Colon (tissue), 2 donors: ENCODE data around the gene ARRDC2.
"Not testable (repeated sequence)": the region's sequence is repeated elsewhere in the genome, so short reads cannot be mapped to it uniquely, and the experiment has no call there.

Experiments
- FAIRE-seq: peaks from 2 replicates; lab custom pipeline; 2012; peaks lifted over from hg19 to GRCh38; lab: Jason Lieb, UNC
- donor health status: control.
- donor health status: control.

The ARRDC2 gene

DNA sequence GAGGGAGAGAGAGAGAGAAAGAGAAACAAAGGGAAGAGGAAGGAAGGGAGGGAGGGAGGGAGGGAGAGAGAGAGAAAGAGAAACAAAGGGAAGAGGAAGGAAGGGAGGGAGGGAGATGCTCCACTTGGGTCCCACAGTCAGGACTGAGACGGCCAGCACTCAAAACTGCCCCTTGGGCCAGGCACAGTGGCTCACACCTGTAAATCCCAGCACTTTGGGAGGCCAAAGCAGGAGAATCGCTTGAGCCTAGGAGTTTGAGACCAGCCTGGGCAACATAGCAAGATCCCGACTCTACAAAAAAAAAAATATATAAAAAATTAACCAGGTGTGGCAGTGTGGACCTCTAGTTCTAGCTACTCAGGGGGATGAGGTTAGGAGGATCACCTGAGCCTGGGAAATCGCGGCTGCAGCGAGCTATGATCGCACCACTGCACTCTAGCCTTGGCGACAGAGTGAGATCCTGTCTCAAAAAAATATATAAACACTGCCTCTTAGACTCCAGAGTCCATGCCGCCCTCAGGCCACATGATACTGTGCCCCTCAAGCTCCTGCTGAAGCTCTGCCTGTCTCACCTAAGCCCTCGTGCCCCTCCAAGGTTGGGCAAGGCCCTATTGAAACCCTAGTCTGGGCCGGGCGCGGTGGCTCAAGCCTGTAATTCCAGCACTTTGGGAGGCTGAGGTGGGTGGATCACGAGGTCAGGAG is 8.4 kb downstream of the ARRDC2 start:
- no peak for FAIRE-seq

- FAIRE-seq: no peak
Observed at GRCh38 chr19:18017275-18018083, 9.5 kb downstream of the ARRDC2 start.

- no peak for FAIRE-seq
Observed at GRCh38 chr19:18020212-18021085, 12.5 kb downstream of the ARRDC2 start.

GRCh38 chr19:18021121-18021755 is 13.3 kb downstream of the ARRDC2 start:
- FAIRE-seq: no peak

GRCh38 chr19:18023622-18024251 is 15.8 kb downstream of the ARRDC2 start:
- no peak for FAIRE-seq

GRCh38 chr19:18027151-18027550 is 19.2 kb downstream of the ARRDC2 start:
- no peak for FAIRE-seq

DNA sequence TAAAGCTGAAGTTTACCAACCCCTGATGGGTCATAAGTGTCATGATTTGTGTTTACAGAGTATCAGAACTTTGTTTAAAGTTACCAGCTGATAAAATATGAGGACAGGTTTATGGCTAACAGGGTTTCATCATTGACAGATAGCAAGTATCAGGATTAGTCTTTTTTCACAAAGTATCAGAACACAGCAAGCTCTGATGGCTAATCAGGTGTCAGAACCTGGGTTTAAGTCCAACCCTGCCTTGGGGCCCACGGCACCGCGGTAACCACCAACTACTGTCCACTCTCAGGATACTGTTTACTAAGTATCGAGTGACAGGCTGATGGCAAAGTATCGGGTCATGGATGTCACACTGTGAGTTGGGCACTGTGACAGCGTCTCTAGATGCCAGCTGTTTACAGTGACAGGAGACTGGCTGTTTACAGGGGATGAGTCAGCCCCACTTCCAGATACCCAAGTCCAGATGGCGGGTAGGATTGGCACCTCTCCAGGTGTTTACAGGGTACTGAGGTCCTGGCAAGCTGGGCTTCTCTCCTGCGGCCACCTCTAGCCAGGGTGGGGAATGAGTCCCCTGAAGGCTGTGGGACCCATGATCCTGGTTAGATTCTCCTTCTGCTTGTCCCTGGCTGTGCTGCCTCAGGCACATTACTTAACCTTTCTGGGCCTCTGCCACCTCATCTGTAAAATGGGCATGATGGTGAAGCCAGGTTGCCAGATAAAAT is 21.8 kb downstream of the ARRDC2 start:
- no peak for FAIRE-seq

GRCh38 chr19:18031401-18031800 is 23.4 kb downstream of the ARRDC2 start:
- not testable (repeated sequence) for FAIRE-seq

DNA sequence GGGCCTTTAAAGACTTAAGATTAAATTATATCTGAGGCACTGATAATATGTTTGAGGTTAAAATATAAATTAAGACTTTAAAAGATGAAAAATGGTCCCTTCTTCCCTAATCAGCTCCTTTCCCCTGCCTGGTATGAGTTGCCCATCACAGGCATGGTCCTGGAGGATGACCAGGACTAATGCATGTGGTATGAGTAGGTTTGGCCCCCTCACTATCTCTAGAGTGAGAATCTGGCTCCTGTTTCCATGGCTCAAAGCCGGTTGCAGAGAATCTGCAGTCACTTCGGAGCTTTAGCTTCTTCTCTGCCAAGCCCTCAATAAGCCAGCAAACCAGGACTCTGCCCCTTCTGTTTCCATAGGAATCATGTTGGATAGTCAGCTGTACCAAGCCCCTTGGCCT is 24.1 kb downstream of the ARRDC2 start:
- not testable (repeated sequence) for FAIRE-seq

DNA sequence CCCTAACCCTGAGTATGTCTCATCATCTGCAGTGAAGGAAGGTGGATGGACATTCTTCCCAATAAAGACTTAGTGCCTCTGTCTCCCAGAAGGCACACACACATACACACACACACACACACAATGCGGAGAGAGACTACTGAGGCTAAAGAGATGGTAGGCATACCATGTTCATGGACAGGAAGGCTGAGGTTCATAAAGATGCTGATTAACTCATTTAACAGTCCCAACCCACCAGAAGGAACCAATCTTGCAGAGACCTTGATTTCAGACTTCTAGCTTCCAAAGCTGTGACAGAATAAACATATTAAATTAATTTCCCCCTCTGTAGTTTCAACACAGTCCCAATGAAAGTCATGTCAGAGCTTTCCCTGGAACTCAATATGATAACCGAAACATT is 33.1 kb downstream of the ARRDC2 start:
- FAIRE-seq: no peak

DNA sequence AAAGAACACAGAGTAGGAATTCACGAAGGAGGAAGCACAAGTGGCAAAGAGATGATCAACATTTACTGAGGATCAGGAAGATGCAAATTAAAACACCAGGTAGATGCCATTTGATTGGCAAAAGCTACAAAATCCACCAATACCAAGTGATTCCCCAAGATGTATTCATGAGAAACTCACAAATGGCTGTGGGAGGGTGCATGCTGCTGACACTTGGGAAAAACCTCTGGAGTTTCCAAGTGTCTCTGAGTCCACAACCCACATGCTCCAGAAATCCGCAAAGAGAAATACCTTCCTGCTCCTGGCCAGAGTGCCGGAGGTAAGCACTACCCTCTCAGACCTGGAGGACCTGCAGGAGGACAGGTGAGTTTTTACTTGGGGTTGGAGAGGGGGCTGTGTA is 35.7 kb downstream of the ARRDC2 start:
- FAIRE-seq: no peak

DNA sequence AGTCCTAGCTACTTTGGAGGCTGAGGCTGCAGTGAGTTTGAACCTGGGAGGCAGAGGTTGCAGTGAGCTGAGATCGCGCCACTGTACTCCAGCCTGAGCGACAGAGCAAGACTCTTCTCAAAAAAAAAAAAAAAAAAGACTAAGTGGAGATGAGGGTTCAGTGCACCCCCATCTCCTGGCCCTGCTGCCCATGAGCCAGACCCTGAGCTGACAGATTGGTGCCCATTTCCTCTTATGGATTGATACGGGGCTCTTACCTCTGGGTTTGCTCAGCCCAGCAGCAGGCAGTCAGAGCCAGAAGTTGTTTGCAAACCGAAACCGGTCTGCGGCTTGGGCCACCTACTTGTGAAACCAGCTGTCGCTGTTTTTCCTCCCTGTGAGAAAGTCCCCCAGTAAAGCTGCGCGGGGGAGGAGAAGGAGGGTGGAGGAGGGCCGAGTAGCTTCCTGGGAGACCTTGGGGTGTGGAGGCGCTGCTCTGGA is 36.9 kb downstream of the ARRDC2 start:
- FAIRE-seq: no peak

DNA sequence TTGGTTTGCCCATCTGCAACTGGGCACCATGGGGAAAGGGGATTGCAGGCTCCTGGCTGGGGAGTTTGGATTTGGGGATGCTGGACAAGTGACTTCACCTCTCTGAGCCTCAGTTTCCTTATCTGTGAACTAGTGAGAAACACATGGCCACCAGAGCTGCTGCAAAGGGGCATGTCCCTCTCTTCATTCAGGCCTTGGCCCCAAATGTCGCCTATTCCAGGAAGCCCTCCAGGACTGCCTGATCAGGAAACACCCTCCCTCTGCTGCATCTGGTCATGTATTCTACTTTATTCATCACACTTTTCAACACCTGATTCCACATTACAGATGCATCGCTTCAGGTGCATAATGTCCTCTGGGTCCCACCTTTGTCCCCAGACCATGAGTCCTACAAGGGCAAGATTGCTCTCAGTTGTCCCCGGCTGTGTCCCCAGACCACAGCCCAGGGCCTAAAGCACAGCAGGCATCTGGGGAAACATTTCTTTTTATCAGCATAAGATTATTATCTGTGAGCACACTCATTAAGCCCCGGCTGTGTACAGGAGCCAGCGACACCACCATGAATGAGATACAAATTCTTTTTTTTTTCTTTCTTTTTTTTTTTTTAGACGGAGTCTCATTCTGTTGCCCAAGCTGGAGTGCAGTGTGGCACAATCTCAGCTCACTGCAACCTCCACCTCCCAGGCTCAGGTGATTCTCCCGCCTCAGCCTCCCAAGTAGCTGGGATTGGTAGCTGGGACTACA is 37.5 kb downstream of the ARRDC2 start:
- FAIRE-seq: no peak

- no peak for FAIRE-seq
Observed at GRCh38 chr19:18046059-18046718, 38.2 kb downstream of the ARRDC2 start.

DNA sequence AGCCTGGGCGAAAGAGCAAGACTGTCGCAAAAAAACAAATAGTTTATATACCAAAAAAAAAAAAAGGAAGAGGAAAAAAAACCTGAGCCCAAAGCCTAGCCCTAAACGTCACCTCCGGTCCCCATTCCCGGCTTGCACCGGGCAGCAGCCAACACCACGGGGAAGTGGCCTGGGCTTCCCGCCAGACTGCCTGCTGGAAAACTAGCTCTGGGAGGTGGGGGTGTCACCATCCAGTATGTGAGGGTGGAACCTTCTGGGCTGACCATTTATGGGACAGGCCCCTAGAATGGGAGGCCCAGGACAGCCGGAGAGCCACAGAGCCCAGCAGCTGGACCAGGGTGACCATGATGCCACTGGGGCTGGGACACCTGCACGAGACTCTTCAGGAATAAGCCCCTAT is 41.4 kb downstream of the ARRDC2 start:
- no peak for FAIRE-seq

DNA sequence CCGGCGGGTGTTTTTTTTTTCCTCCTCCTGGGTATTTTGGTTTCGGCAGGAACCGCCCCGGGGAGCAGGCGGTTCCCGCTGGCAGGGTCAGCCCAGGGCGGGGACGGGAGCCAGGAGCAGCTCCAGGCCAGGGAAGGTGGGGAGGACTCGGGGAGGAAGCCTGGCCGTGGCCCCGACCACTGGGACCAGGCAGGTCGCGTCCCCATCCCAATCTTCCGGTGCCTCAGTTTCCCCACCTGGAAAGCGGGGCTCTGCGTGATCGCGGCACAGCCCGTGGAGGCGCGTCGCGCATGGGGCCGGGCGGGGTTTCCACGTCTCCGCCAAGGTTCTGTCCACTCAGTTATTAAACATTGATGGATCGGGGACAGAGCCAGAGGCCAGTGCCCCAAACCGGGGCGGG is 43.9 kb downstream of the ARRDC2 start:
- no peak for FAIRE-seq

- FAIRE-seq: no peak
Observed at GRCh38 chr19:18053576-18054219, 45.7 kb downstream of the ARRDC2 start.

DNA sequence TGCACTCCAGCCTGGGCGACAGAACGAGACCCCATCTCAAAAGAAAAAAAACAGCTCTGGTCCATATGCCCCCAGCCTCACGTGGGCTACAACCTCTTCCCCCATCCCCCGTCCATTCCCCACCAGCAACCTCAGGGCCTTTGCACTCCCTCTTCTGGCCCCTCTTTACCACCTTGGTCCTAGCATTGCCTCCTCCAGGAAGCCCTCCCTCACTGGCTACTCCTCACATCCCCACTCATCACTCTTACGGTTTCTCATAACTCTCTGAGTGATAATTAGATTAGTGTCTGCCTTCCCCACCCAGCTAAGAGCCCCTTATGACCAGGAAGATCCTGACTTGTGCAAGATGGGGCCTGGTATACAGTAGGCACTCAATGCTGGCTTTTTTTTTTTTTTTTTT is 48.0 kb downstream of the ARRDC2 start:
- FAIRE-seq: no peak

- no peak for FAIRE-seq
Observed at GRCh38 chr19:18057557-18057956, 49.6 kb downstream of the ARRDC2 start.
